GM12891 (cell line): ENCODE measurements around the gene RABL6.

ENCODE experiments used
- PAX5 ChIP-seq: IDR thresholded peaks from 2 replicates; pipeline ENCODE4 v1.6.1; 2011; ENCODE audit warnings: low read length, moderate library complexity, mild to moderate bottlenecking; ENCODE audit not compliant: insufficient read depth, severe bottlenecking
- POLR2A ChIP-seq: IDR thresholded peaks from 2 replicates; pipeline ENCODE4 v1.6.1; 2011; ENCODE audit warnings: low read depth, low read length, control low read depth
- POLR2AphosphoS5 ChIP-seq: IDR thresholded peaks from 2 replicates; pipeline ENCODE4 v1.6.1; 2011; ENCODE audit warnings: low read depth, low read length, control low read depth
- POU2F2 ChIP-seq: IDR thresholded peaks from 2 replicates; pipeline ENCODE4 v1.6.1; 2011; ENCODE audit warnings: low read depth, mild to moderate bottlenecking, control low read depth, low read length, moderate library complexity
- SPI1 ChIP-seq: IDR thresholded peaks from 2 replicates; pipeline ENCODE4 v1.6.1; 2011; ENCODE audit warnings: low read depth, low read length, control low read depth
- TAF1 ChIP-seq: IDR thresholded peaks from 2 replicates; pipeline ENCODE4 v1.6.1; 2011; ENCODE audit warnings: low read depth, low read length, control low read depth

DNA sequence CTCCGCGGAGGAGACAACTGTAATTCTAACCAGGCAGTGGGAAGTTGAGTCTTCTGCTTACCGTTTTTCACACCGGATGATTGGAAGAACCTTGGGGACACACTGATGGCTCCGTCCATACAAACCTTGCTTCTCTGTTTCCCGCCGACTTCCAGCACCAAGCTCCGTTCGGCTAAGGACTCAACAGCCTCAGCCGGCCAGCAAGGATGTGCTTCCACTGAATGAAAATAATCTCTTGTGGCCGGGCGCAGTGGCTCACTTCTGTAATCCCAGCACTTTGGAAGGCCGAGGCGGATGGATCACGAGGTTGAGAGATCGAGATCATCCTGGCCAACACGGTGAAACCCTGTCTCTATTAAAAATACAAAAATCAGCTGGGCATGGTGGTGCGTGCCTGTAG lies 60.2 kb downstream of the RABL6 start:
- TF ChIP-seq POLR2A (no peak), POLR2AphosphoS5 (no peak), TAF1 (no peak), SPI1 (no peak), POU2F2 (no peak), PAX5 (no peak)
